Activated CD8-positive, alpha-beta T cell treated with anti-CD3 and anti-CD28 coated beads, Interleukin-2, amount 10 ng/mL, durations not matched to agents 7 days and 5 days (primary cell): ENCODE measurements around the gene PTPN13. TPM values are rescaled to one million over a fixed set of nuclear protein-coding genes. Genes with fewer than 3 reads are reported as not detected.

ENCODE experiments used
- ATAC-seq: fragments of 150-1000 bp; cut with Tn5 transposase; one replicate; pipeline ENCODE4 v1.10.0; 2021; ENCODE audit warnings: moderate library complexity
- CTCF ChIA-PET: fragments of 350-600 bp; sonication (Branson Sonifier 250); formaldehyde crosslinking; loops from one replicate; lab custom pipeline; 2021; ENCODE audit warnings: antibody characterized with exemption; lab: Charles Lee
- POLR2A ChIA-PET: fragments of 350-600 bp; sonication (Branson Sonifier 250); formaldehyde crosslinking; loops from one replicate; lab custom pipeline; 2021; ENCODE audit warnings: antibody characterized with exemption; lab: Charles Lee
- DNase-seq: peaks from one replicate; pipeline ENCODE4 v3.0.0-alpha.2; 2020
- H3K27ac Mint-ChIP-seq: one replicate; pipeline ENCODE4 v1.8.0; 2021; ENCODE audit warnings: mild to moderate bottlenecking, mixed read lengths
- H3K27me3 Mint-ChIP-seq: one replicate; pipeline ENCODE4 v1.8.0; 2021; ENCODE audit warnings: low read depth, mixed read lengths
- H3K36me3 Mint-ChIP-seq: one replicate; pipeline ENCODE4 v1.8.0; 2021; ENCODE audit warnings: low read depth, mixed read lengths
- H3K4me1 Mint-ChIP-seq: one replicate; pipeline ENCODE4 v1.8.0; 2021; ENCODE audit warnings: low read depth, mixed read lengths
- H3K4me3 Mint-ChIP-seq: one replicate; pipeline ENCODE4 v1.8.0; 2021; ENCODE audit warnings: mild to moderate bottlenecking, mixed read lengths
- H3K9me3 Mint-ChIP-seq: one replicate; pipeline ENCODE4 v1.8.0; 2022; ENCODE audit warnings: mixed read lengths; ENCODE audit not compliant: insufficient read depth
- total RNA-seq, 2 experiments: library from RNA; stranded (reverse); gene quantifications; one replicate each; pipeline ENCODE4 v1.2.3, GENCODE V29; 2021

Gene PTPN13
- total RNA-seq, 2 experiments from 2014 or later = 0.08 to 0.16 TPM

DNA sequence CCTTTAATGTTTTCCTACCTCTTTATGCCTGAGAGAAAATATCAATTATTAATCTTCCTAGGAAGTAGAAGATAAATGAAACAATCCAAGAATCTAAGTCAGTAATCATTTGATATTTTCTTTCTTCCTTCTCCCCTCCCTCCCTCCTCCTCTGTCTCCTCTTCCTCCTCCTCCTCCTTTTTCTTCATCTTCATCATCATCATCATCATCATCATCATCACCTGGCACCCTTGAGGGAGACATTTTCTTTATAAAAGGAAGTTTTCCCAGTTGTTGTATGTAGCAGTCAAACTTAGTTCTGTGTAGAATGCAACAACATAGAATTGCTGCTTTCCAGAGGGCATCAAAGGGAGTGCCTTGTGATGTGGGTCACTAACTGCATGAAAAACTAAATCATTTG is 155.0 kb downstream of the PTPN13 start:
- ATAC-seq (no peak), DNase-seq (no peak)
- H3K4me1 Mint-ChIP-seq = no peaks in the 10 kb centered on the region
- H3K36me3 Mint-ChIP-seq = no peaks in the 10 kb centered on the region
- H3K4me3 Mint-ChIP-seq = no peak overlapping the region
- POLR2A ChIA-PET = no interaction called here
- no peaks in the 10 kb centered on the region for H3K27me3 Mint-ChIP-seq
- H3K9me3 Mint-ChIP-seq = no peaks in the 10 kb centered on the region
- H3K27ac Mint-ChIP-seq = no peak overlapping the region
- CTCF ChIA-PET = no interaction called here

DNA sequence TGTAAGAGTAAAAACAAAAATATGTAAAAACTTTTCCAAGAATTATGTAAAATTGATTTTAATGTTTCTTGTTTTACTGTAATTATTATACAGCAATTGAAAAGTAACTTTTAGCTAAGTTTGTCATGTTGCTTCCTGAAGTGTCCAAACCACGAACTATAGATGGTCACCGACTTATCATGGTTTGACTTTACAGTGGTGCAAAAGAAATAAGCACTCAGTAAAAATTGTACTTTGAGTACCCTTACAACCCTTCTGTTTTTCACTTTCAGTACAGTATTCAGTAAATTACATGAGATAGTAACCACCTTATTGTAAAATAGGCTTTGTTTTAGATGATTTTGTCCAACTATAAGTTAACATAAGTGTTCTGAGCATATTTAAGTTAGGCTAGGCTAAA is 161.3 kb downstream of the PTPN13 start:
- CTCF ChIA-PET = no interaction called here
- H3K9me3 Mint-ChIP-seq = no peaks in the 10 kb centered on the region
- H3K27ac Mint-ChIP-seq = no peak overlapping the region
- H3K4me3 Mint-ChIP-seq = no peak overlapping the region
- H3K27me3 Mint-ChIP-seq = peaks cover 5% of the 10 kb centered on the region
- ATAC-seq (no peak), DNase-seq (no peak)
- POLR2A ChIA-PET = no interaction called here
- H3K36me3 Mint-ChIP-seq = no peaks in the 10 kb centered on the region
- H3K4me1 Mint-ChIP-seq = no peaks in the 10 kb centered on the region

DNA sequence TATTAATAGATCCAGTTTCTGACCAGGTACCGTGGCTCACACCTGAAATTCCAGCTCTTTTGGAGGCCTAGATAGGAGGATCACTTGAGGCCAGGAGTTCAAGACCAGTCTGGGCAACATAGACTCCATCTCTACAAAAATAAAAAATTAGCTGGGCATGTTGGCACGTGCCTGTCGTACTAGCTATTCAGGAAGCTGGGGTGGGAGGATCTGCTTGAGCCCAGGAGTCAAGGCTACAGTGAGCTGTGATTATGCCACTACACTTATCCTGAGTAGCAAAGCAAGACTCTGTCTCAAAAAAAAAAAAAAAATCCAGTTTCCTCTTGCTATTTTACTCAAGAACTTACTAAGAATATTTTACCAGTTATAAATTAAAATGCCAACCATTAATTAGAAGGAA is 163.4 kb downstream of the PTPN13 start:
- Mint-ChIP-seq H3K9me3 (no peaks in the 10 kb centered on the region), H3K36me3 (no peaks in the 10 kb centered on the region), H3K27ac (no peak overlapping the region), H3K4me3 (no peak overlapping the region), H3K4me1 (no peaks in the 10 kb centered on the region), H3K27me3 (peaks cover 5% of the 10 kb centered on the region)
- CTCF ChIA-PET = no interaction called here
- no peak for DNase-seq
- ATAC-seq = no peak
- POLR2A ChIA-PET = no interaction called here

DNA sequence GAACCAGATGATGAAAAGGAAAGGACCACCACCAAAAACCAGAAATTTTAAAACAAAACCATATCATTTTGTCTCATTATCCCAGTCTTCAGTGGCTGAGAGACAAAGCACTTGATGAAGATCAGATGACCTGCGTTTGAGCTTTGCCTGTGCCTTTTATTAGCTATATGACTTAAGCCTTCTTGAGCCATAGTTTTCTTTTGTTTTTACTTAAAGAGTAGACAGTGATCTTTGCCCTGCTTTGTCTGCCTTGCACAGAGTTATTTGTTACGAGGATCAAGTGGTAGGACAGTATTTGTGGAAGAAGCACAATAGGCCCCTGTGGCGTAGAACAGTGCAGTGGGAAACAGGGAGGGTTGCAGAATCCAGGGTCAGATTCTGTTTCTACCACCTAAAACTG is 165.2 kb downstream of the PTPN13 start:
- no peaks in the 10 kb centered on the region for H3K36me3 Mint-ChIP-seq
- no peak overlapping the region for H3K27ac Mint-ChIP-seq
- CTCF ChIA-PET = no interaction called here
- POLR2A ChIA-PET = no interaction called here
- ATAC-seq (no peak), DNase-seq (no peak)
- no peak overlapping the region for H3K4me3 Mint-ChIP-seq
- H3K4me1 Mint-ChIP-seq = no peaks in the 10 kb centered on the region
- H3K27me3 Mint-ChIP-seq = peaks cover 5% of the 10 kb centered on the region
- no peaks in the 10 kb centered on the region for H3K9me3 Mint-ChIP-seq

DNA sequence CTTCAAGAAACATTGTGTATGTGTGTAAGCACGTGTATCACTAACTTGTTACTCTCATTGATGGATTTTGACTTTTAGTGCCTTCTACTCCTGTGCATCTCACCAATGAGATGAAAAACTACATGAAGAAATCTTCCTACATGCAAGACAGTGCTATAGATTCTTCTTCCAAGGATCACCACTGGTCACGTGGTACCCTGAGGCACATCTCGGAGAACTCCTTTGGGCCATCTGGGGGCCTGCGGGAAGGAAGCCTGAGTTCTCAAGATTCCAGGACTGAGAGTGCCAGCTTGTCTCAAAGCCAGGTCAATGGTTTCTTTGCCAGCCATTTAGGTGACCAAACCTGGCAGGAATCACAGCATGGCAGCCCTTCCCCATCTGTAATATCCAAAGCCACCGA is 168.5 kb downstream of the PTPN13 start:
- H3K27me3 Mint-ChIP-seq = no peaks in the 10 kb centered on the region
- no peaks in the 10 kb centered on the region for H3K4me1 Mint-ChIP-seq
- DNase-seq (no peak), ATAC-seq (no peak)
- no peak overlapping the region for H3K4me3 Mint-ChIP-seq
- no peaks in the 10 kb centered on the region for H3K36me3 Mint-ChIP-seq
- POLR2A ChIA-PET = no interaction called here
- no peak overlapping the region for H3K27ac Mint-ChIP-seq
- CTCF ChIA-PET = no interaction called here
- H3K9me3 Mint-ChIP-seq = no peaks in the 10 kb centered on the region

DNA sequence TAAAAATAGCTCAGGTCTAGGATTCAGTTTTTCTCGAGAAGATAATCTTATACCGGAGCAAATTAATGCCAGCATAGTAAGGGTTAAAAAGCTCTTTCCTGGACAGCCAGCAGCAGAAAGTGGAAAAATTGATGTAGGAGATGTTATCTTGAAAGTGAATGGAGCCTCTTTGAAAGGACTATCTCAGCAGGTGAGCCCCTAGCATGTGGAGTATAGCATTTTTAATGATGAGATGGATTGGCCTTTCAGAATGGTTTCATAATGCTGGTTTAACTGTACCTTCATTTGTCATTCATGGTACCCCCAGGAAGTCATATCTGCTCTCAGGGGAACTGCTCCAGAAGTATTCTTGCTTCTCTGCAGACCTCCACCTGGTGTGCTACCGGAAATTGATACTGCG is 175.7 kb downstream of the PTPN13 start:
- Mint-ChIP-seq H3K4me1 (no peaks in the 10 kb centered on the region), H3K27ac (no peak overlapping the region), H3K27me3 (no peaks in the 10 kb centered on the region), H3K9me3 (no peaks in the 10 kb centered on the region), H3K4me3 (no peak overlapping the region), H3K36me3 (no peaks in the 10 kb centered on the region)
- POLR2A ChIA-PET = no interaction called here
- no peak for ATAC-seq
- CTCF ChIA-PET = no interaction called here
- DNase-seq = no peak

DNA sequence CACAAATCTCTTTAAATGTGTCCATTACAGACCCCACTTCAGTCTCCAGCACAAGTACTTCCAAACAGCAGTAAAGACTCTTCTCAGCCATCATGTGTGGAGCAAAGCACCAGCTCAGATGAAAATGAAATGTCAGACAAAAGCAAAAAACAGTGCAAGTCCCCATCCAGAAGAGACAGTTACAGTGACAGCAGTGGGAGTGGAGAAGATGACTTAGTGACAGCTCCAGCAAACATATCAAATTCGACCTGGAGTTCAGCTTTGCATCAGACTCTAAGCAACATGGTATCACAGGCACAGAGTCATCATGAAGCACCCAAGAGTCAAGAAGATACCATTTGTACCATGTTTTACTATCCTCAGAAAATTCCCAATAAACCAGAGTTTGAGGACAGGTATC is 177.0 kb downstream of the PTPN13 start:
- no peak overlapping the region for H3K27ac Mint-ChIP-seq
- no peaks in the 10 kb centered on the region for H3K4me1 Mint-ChIP-seq
- ChIA-PET CTCF (no interaction called here), POLR2A (no interaction called here)
- ATAC-seq = no peak
- no peak for DNase-seq
- H3K27me3 Mint-ChIP-seq = no peaks in the 10 kb centered on the region
- H3K9me3 Mint-ChIP-seq = no peaks in the 10 kb centered on the region
- H3K36me3 Mint-ChIP-seq = no peaks in the 10 kb centered on the region
- H3K4me3 Mint-ChIP-seq = no peak overlapping the region

DNA sequence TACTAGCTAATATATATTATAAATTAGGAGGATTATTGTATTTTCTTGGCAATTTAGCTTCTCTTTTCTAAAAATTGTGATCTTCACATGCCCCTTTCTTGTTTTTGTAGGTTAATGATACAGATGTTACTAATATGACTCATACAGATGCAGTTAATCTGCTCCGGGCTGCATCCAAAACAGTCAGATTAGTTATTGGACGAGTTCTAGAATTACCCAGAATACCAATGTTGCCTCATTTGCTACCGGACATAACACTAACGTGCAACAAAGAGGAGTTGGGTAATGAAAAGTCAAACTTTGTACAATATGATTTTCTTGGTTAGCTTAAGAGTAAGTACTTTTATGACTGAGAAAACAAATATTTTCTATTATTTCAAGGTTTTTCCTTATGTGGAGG is 180.9 kb downstream of the PTPN13 start:
- no peak overlapping the region for H3K27ac Mint-ChIP-seq
- H3K4me3 Mint-ChIP-seq = no peak overlapping the region
- H3K27me3 Mint-ChIP-seq = peaks cover 2% of the 10 kb centered on the region
- CTCF ChIA-PET = no interaction called here
- POLR2A ChIA-PET = no interaction called here
- H3K9me3 Mint-ChIP-seq = no peaks in the 10 kb centered on the region
- ATAC-seq (no peak), DNase-seq (no peak)
- H3K36me3 Mint-ChIP-seq = no peaks in the 10 kb centered on the region
- H3K4me1 Mint-ChIP-seq = no peaks in the 10 kb centered on the region

DNA sequence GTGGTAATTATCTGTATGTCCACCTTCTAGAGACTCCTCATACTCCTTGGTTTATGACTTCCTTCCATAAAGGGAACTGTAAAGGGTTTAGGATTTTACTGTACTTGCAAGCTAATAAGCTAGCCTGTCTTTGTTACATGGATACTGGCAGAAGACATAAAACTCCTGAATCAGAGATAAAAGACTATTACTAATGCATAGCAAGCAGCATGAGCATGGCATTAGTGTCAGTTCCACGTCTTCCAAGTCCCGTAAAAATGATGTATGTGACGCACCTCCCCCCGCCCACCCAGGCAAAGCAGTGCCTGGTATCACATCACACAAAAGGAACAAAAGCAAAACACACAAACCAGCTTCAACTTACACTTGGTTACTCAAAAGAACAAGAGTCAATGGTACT is 184.1 kb downstream of the PTPN13 start:
- POLR2A ChIA-PET = no interaction called here
- no peaks in the 10 kb centered on the region for H3K36me3 Mint-ChIP-seq
- no peak overlapping the region for H3K27ac Mint-ChIP-seq
- H3K9me3 Mint-ChIP-seq = no peaks in the 10 kb centered on the region
- ATAC-seq (no peak), DNase-seq (no peak)
- H3K4me1 Mint-ChIP-seq = no peaks in the 10 kb centered on the region
- CTCF ChIA-PET = no interaction called here
- no peak overlapping the region for H3K4me3 Mint-ChIP-seq
- peaks cover 2% of the 10 kb centered on the region for H3K27me3 Mint-ChIP-seq

DNA sequence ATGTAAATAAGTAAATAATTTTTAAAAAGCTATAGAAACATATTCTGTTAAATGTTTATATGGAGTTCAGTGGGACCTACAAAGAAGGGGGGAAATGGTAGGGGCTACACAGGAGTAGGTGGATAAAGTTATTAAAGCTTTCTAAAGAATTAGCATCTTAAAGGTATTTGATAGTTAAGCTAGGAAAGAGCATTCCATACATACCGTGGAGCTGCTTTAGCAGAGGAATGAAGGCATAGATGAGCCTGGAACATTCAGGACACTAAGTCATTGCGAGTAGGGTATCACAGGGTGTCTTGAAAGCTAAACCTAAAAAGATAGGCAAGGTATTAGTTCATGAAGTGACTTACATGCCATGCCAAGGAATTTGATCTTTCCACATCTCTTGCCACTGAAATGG is 194.7 kb downstream of the PTPN13 start:
- DNase-seq = no peak
- no peaks in the 10 kb centered on the region for H3K9me3 Mint-ChIP-seq
- H3K27ac Mint-ChIP-seq = no peak overlapping the region
- H3K4me3 Mint-ChIP-seq = no peak overlapping the region
- ChIA-PET POLR2A (no interaction called here), CTCF (no interaction called here)
- H3K4me1 Mint-ChIP-seq = no peaks in the 10 kb centered on the region
- H3K36me3 Mint-ChIP-seq = no peaks in the 10 kb centered on the region
- H3K27me3 Mint-ChIP-seq = no peaks in the 10 kb centered on the region
- no peak for ATAC-seq

DNA sequence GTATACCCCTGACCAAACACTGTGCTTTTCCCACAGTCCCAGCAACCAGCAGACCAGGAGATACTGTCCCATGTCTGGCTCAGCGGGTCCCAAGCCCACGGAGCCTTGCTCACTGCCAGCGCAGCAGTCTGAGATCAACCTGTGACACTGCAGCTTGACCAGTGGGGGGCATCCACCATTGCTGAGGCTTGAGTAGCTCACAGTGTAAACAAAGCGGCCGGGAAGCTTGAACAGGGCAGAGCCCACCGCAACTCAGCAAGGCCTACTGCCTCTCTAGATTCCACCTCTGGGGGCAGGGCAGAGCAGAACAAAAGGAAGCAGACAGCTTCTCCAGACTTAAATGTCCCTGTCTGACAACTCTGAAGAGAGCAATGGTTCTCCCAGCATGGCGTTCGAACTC is 197.0 kb downstream of the PTPN13 start:
- CTCF ChIA-PET = interaction anchor here (1.2 kb wide), 1 partner anchor 34 kb away, joined by 3 read pairs; no protein-coding TSS in a partner anchor
- no peak overlapping the region for H3K27ac Mint-ChIP-seq
- ATAC-seq (no peak), DNase-seq (no peak)
- POLR2A ChIA-PET = no interaction called here
- H3K36me3 Mint-ChIP-seq = no peaks in the 10 kb centered on the region
- H3K4me3 Mint-ChIP-seq = no peak overlapping the region
- H3K27me3 Mint-ChIP-seq = peaks cover 2% of the 10 kb centered on the region
- no peaks in the 10 kb centered on the region for H3K4me1 Mint-ChIP-seq
- H3K9me3 Mint-ChIP-seq = no peaks in the 10 kb centered on the region

DNA sequence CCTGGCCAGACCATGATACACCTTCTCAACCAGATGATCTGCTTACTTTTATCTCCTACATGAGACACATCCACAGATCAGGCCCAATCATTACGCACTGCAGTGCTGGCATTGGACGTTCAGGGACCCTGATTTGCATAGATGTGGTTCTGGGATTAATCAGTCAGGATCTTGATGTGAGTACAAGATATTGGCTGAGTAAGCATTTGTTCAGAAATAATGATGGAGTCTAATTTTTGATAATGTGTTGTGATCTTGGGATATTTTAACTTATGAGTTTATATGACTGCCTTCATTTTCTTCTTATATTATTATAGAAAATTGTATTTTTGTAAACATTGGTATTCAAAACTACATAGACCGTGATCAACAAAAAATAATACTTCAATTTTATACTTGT is 215.7 kb downstream of the PTPN13 start:
- ChIA-PET CTCF (no interaction called here), POLR2A (no interaction called here)
- Mint-ChIP-seq H3K9me3 (no peaks in the 10 kb centered on the region), H3K27ac (no peak overlapping the region), H3K27me3 (no peaks in the 10 kb centered on the region), H3K4me1 (no peaks in the 10 kb centered on the region), H3K36me3 (no peaks in the 10 kb centered on the region), H3K4me3 (no peak overlapping the region)
- no peak for DNase-seq
- no peak for ATAC-seq

DNA sequence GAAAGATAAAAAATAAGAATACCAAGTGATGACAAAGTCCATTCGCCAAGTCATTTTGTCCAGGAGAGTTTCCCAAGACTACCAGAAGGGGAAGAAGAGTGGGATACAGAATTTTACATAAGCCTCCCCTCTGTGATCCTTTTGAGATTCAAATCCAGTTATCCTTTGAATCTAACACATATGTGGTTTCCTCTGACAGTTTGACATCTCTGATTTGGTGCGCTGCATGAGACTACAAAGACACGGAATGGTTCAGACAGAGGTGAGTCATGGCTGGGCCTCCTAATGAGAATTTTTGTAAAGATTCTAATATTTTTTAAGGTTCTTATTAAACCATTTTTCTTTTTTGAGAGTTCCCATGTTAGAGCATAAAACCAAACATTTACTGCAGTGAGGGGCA is 216.7 kb downstream of the PTPN13 start:
- no peaks in the 10 kb centered on the region for H3K27me3 Mint-ChIP-seq

More for the DNA sequence above, 216.7 kb downstream of the PTPN13 start:
- CTCF ChIA-PET = no interaction called here
- Mint-ChIP-seq H3K36me3 (no peaks in the 10 kb centered on the region), H3K4me1 (no peaks in the 10 kb centered on the region), H3K9me3 (no peaks in the 10 kb centered on the region), H3K4me3 (no peak overlapping the region), H3K27ac (no peak overlapping the region)
- POLR2A ChIA-PET = no interaction called here
- no peak for ATAC-seq
- no peak for DNase-seq
